ENCODE results near the gene ATP5PF. TPM values are rescaled to one million over a fixed set of nuclear protein-coding genes. Genes with fewer than 3 reads are reported as not detected.

ATP5PF gene
- total RNA-seq, 2 experiments from 2014 or later, result 124 to 132 TPM

- DNase-seq, result no peak
- H3K27ac Mint-ChIP-seq, result no peak overlapping the region
- H3K4me3 Mint-ChIP-seq, result no peak overlapping the region
- H3K9me3 Mint-ChIP-seq, result no peaks in the 10 kb centered on the region
- peaks cover 13% of the 10 kb centered on the region for H3K4me1 Mint-ChIP-seq (ENCODE audit: low read depth)
- intact Hi-C loops (cut with micrococcal nuclease), result no loop called here
- H3K27me3 Mint-ChIP-seq (ENCODE audit: low read depth), result no peaks in the 10 kb centered on the region
- H3K36me3 Mint-ChIP-seq (ENCODE audit: low read depth), result peaks cover 20% of the 10 kb centered on the region
- CTCF ChIA-PET, result no interaction called here
Measured at GRCh38 chr21:25752416-25752815, 17.7 kb upstream of the ATP5PF start.

- CTCF ChIA-PET, result no interaction called here
- H3K27me3 Mint-ChIP-seq (ENCODE audit: low read depth), result no peaks in the 10 kb centered on the region
- DNase-seq, result peak; percentile 8
- intact Hi-C loops (cut with micrococcal nuclease), result no loop called here
- peaks cover 11% of the 10 kb centered on the region for H3K36me3 Mint-ChIP-seq (ENCODE audit: low read depth)
- no peaks in the 10 kb centered on the region for H3K9me3 Mint-ChIP-seq
- H3K4me3 Mint-ChIP-seq, result no peak overlapping the region
- peak overlapping the region; percentile 35 for H3K27ac Mint-ChIP-seq
- peaks cover 8% of the 10 kb centered on the region for H3K4me1 Mint-ChIP-seq (ENCODE audit: low read depth)
Measured at GRCh38 chr21:25750085-25750484, 15.4 kb upstream of the ATP5PF start.

GRCh38 chr21:25744854-25745253 is 10.2 kb upstream of the ATP5PF start:
- intact Hi-C loops (cut with micrococcal nuclease), result no loop called here
- Mint-ChIP-seq H3K9me3 (no peaks in the 10 kb centered on the region), H3K27ac (no peak overlapping the region), H3K4me1 (ENCODE audit: low read depth) (peaks cover 12% of the 10 kb centered on the region), H3K4me3 (no peak overlapping the region), H3K36me3 (ENCODE audit: low read depth) (peaks cover 8% of the 10 kb centered on the region), H3K27me3 (ENCODE audit: low read depth) (no peaks in the 10 kb centered on the region)
- CTCF ChIA-PET, result interaction anchor here (0.6 kb wide), 2 partner anchors 56 to 184 kb away, joined by 3 read pairs; no protein-coding TSS in a partner anchor
- DNase-seq, result no peak

GRCh38 chr21:25742900-25743299 is 8.2 kb upstream of the ATP5PF start:
- Mint-ChIP-seq H3K27ac (no peak overlapping the region), H3K9me3 (no peaks in the 10 kb centered on the region), H3K4me1 (ENCODE audit: low read depth) (peaks cover 21% of the 10 kb centered on the region), H3K4me3 (no peak overlapping the region), H3K36me3 (ENCODE audit: low read depth) (peaks cover 7% of the 10 kb centered on the region), H3K27me3 (ENCODE audit: low read depth) (no peaks in the 10 kb centered on the region)
- CTCF ChIA-PET, result interaction anchor here (1.1 to 1.3 kb wide), 2 partner anchors 16 to 58 kb away, joined by 3 to 5 read pairs; no protein-coding TSS in a partner anchor
- no peak for DNase-seq
- intact Hi-C loops (cut with micrococcal nuclease), result no loop called here

- Mint-ChIP-seq H3K27ac (no peak overlapping the region), H3K36me3 (ENCODE audit: low read depth) (peaks cover 13% of the 10 kb centered on the region), H3K4me1 (ENCODE audit: low read depth) (peaks cover 44% of the 10 kb centered on the region), H3K4me3 (no peak overlapping the region), H3K27me3 (ENCODE audit: low read depth) (no peaks in the 10 kb centered on the region), H3K9me3 (no peaks in the 10 kb centered on the region)
- CTCF ChIA-PET, result interaction anchor here (0.6 to 4.2 kb wide), 2 partner anchors 32 to 129 kb away, joined by 3 to 26 read pairs; no protein-coding TSS in a partner anchor
- no peak for DNase-seq
- intact Hi-C loops (cut with micrococcal nuclease), result no loop called here
Measured at GRCh38 chr21:25737421-25737820, 2.7 kb upstream of the ATP5PF start.

- peaks cover 48% of the 10 kb centered on the region for H3K4me1 Mint-ChIP-seq (ENCODE audit: low read depth)
- intact Hi-C loops (cut with micrococcal nuclease), result loop anchor here (1.0 to 2.0 kb wide), 5 partner anchors 54 to 279 kb away; no protein-coding TSS in a partner anchor
Measured at GRCh38 chr21:25735646-25736597, 1.2 kb upstream of the ATP5PF start.

GRCh38 chr21:25734654-25734903 is 125 bp downstream of the ATP5PF start:
- intact Hi-C loops (cut with micrococcal nuclease), result loop anchor here (1.0 to 5.0 kb wide), 9 partner anchors 67 to 437 kb away; partner anchors contain the start of gene JAM2
- CTCF ChIA-PET, result interaction anchor here (0.9 to 4.2 kb wide), 5 partner anchors 10 to 126 kb away, joined by 3 to 26 read pairs (median 3); no protein-coding TSS in a partner anchor
- no peaks in the 10 kb centered on the region for H3K9me3 Mint-ChIP-seq
- H3K4me3 Mint-ChIP-seq, result peak overlapping the region; percentile 94
- peaks cover 12% of the 10 kb centered on the region for H3K36me3 Mint-ChIP-seq (ENCODE audit: low read depth)
- peaks cover 44% of the 10 kb centered on the region for H3K4me1 Mint-ChIP-seq (ENCODE audit: low read depth)
- DNase-seq, result no peak
- peak overlapping the region; percentile 99 for H3K27ac Mint-ChIP-seq
- no peaks in the 10 kb centered on the region for H3K27me3 Mint-ChIP-seq (ENCODE audit: low read depth)

More at GRCh38 chr21:25735646-25736597, 1.2 kb upstream of the ATP5PF start:
- CTCF ChIA-PET, result interaction anchor here (1.1 to 4.2 kb wide), 2 partner anchors 64 to 127 kb away, joined by 3 to 26 read pairs; no protein-coding TSS in a partner anchor
- DNase-seq, result peak; percentile 86
- no peaks in the 10 kb centered on the region for H3K9me3 Mint-ChIP-seq
- peak overlapping the region; percentile 99 for H3K27ac Mint-ChIP-seq
- H3K27me3 Mint-ChIP-seq (ENCODE audit: low read depth), result no peaks in the 10 kb centered on the region
- peak overlapping the region; percentile 94 for H3K4me3 Mint-ChIP-seq
- peaks cover 12% of the 10 kb centered on the region for H3K36me3 Mint-ChIP-seq (ENCODE audit: low read depth)

- Mint-ChIP-seq H3K4me1 (ENCODE audit: low read depth) (peaks cover 40% of the 10 kb centered on the region), H3K9me3 (no peaks in the 10 kb centered on the region), H3K27me3 (ENCODE audit: low read depth) (no peaks in the 10 kb centered on the region), H3K4me3 (peak overlapping the region; percentile 94), H3K27ac (peak overlapping the region; percentile 99), H3K36me3 (ENCODE audit: low read depth) (peaks cover 14% of the 10 kb centered on the region)
- CTCF ChIA-PET, result interaction anchor here (0.9 to 4.2 kb wide), 5 partner anchors 9 to 126 kb away, joined by 3 to 26 read pairs (median 3); no protein-coding TSS in a partner anchor
- DNase-seq, result peak; percentile 47
- intact Hi-C loops (cut with micrococcal nuclease), result loop anchor here (1.0 to 5.0 kb wide), 9 partner anchors 67 to 437 kb away; partner anchors contain the start of gene JAM2
Measured at GRCh38 chr21:25733859-25734653, 648 bp downstream of the ATP5PF start.

GRCh38 chr21:25732091-25732760 is 2.5 kb downstream of the ATP5PF start:
- Mint-ChIP-seq H3K4me1 (ENCODE audit: low read depth) (peaks cover 32% of the 10 kb centered on the region), H3K27me3 (ENCODE audit: low read depth) (no peaks in the 10 kb centered on the region), H3K36me3 (ENCODE audit: low read depth) (peaks cover 20% of the 10 kb centered on the region), H3K9me3 (no peaks in the 10 kb centered on the region), H3K4me3 (no peak overlapping the region), H3K27ac (no peak overlapping the region)
- DNase-seq, result no peak
- intact Hi-C loops (cut with micrococcal nuclease), result loop anchor here (5.0 kb wide), 1 partner anchor 170 kb away; no protein-coding TSS in a partner anchor
- CTCF ChIA-PET, result interaction anchor here (1.3 kb wide), 1 partner anchor 12 kb away, joined by 4 read pairs; no protein-coding TSS in a partner anchor

- CTCF ChIA-PET, result no interaction called here
- intact Hi-C loops (cut with micrococcal nuclease), result no loop called here
- peaks cover 25% of the 10 kb centered on the region for H3K36me3 Mint-ChIP-seq (ENCODE audit: low read depth)
- no peaks in the 10 kb centered on the region for H3K4me1 Mint-ChIP-seq (ENCODE audit: low read depth)
- no peaks in the 10 kb centered on the region for H3K9me3 Mint-ChIP-seq
- no peaks in the 10 kb centered on the region for H3K27me3 Mint-ChIP-seq (ENCODE audit: low read depth)
- no peak for DNase-seq
- no peak overlapping the region for H3K27ac Mint-ChIP-seq
- no peak overlapping the region for H3K4me3 Mint-ChIP-seq
Measured at GRCh38 chr21:25722631-25723030, 12.1 kb downstream of the ATP5PF start.

GRCh38 chr21:25721987-25722386 is 12.7 kb downstream of the ATP5PF start:
- H3K27me3 Mint-ChIP-seq (ENCODE audit: low read depth), result no peaks in the 10 kb centered on the region
- no peak for DNase-seq
- peaks cover 25% of the 10 kb centered on the region for H3K36me3 Mint-ChIP-seq (ENCODE audit: low read depth)
- H3K27ac Mint-ChIP-seq, result no peak overlapping the region
- no peak overlapping the region for H3K4me3 Mint-ChIP-seq
- intact Hi-C loops (cut with micrococcal nuclease), result no loop called here
- H3K4me1 Mint-ChIP-seq (ENCODE audit: low read depth), result no peaks in the 10 kb centered on the region
- no peaks in the 10 kb centered on the region for H3K9me3 Mint-ChIP-seq
- CTCF ChIA-PET, result interaction anchor here (1.0 to 1.1 kb wide), 2 partner anchors 14 to 308 kb away, joined by 3 read pairs; no protein-coding TSS in a partner anchor

Data from activated naive CD4-positive, alpha-beta T cell treated with anti-CD3 and anti-CD28 coated beads for 36 hours (primary cell).